GM23248 (cell line): ENCODE results near the gene DOCK9. TPM values are rescaled to one million over a fixed set of nuclear protein-coding genes. Genes with fewer than 3 reads are reported as not detected.

Source experiments
- DNase-seq: peaks from one replicate; pipeline ENCODE4 v3.0.0-alpha.2; 2015
- H2AFZ ChIP-seq: fragments of 200-600 bp; sonication (generic); 2 replicates; pipeline ENCODE4 v1.6.1; 2016; ENCODE audit warnings: antibody characterized with exemption
- H3F3A ChIP-seq: fragments of 200-600 bp; sonication (generic); 2 replicates; pipeline ENCODE4 v1.6.1; 2016; ENCODE audit warnings: mild to moderate bottlenecking, antibody characterized with exemption, mixed run types; ENCODE audit not compliant: insufficient read depth
- H3K27ac ChIP-seq: fragments of 200-600 bp; sonication (generic); 2 replicates; pipeline ENCODE4 v1.5.1; 2016; ENCODE audit warnings: mild to moderate bottlenecking
- H3K27me3 ChIP-seq: fragments of 200-600 bp; sonication (generic); replicated peaks from 2 replicates; pipeline ENCODE4 v1.6.1; 2016; ENCODE audit warnings: mild to moderate bottlenecking; ENCODE audit not compliant: insufficient read depth
- H3K36me3 ChIP-seq: fragments of 200-600 bp; sonication (generic); 2 replicates; pipeline ENCODE4 v1.6.1; 2016; ENCODE audit warnings: low read depth, mild to moderate bottlenecking
- H3K4me1 ChIP-seq: fragments of 200-600 bp; sonication (generic); 2 replicates; pipeline ENCODE4 v1.6.1; 2016; ENCODE audit warnings: mild to moderate bottlenecking; ENCODE audit not compliant: insufficient read depth
- H3K4me2 ChIP-seq: fragments of 200-600 bp; sonication (generic); one replicate; pipeline ENCODE4 v1.6.1; 2016; ENCODE audit warnings: mild to moderate bottlenecking; ENCODE audit not compliant: unreplicated experiment
- H3K4me3 ChIP-seq: fragments of 200-600 bp; sonication (generic); 2 replicates; pipeline ENCODE4 v1.5.1; 2016; ENCODE audit warnings: mild to moderate bottlenecking
- H3K79me2 ChIP-seq: fragments of 200-600 bp; sonication (generic); 2 replicates; pipeline ENCODE4 v1.6.1; 2016; ENCODE audit warnings: mild to moderate bottlenecking; ENCODE audit not compliant: insufficient read depth
- H3K9ac ChIP-seq: fragments of 200-600 bp; sonication (generic); 2 replicates; pipeline ENCODE4 v1.6.1; 2016; ENCODE audit warnings: mild to moderate bottlenecking
- H3K9me2 ChIP-seq: fragments of 200-600 bp; sonication (generic); 2 replicates; pipeline ENCODE4 v1.6.1; 2016; ENCODE audit warnings: mixed run types, mild to moderate bottlenecking, moderate library complexity; ENCODE audit not compliant: insufficient read depth
- H3K9me3 ChIP-seq: fragments of 200-600 bp; sonication (generic); one replicate; pipeline ENCODE4 v1.6.1; 2017; ENCODE audit warnings: low read depth
- H4K20me1 ChIP-seq: fragments of 200-600 bp; sonication (generic); 2 replicates; pipeline ENCODE4 v1.6.0; 2016; ENCODE audit not compliant: insufficient read depth
- EZH2 ChIP-seq: fragments of 200-600 bp; sonication (generic); IDR thresholded peaks from 2 replicates; pipeline ENCODE4 v1.6.1; 2018; ENCODE audit warnings: antibody characterized with exemption, mild to moderate bottlenecking; ENCODE audit not compliant: insufficient read depth, poor library complexity, severe bottlenecking
- EZH2phosphoT487 ChIP-seq: fragments of 200-600 bp; sonication (generic); IDR thresholded peaks from 2 replicates; pipeline ENCODE4 v1.6.1; 2018; ENCODE audit warnings: antibody characterized with exemption, moderate library complexity, mild to moderate bottlenecking, low read depth; ENCODE audit not compliant: insufficient read depth
- WGBS, 2 experiments: methylation state at CpG; one replicate each; pipeline ENCODE4 v1.1.6; 2015 to 2017; ENCODE audit warnings: low lambda C conversion rate in 2 of 2, low coverage in 1 of 2; ENCODE audit errors: missing lambda C conversion rate in 2 of 2; 5-methylcytosine and 5-hydroxymethylcytosine counted together
- in situ Hi-C: fragments of 300-500 bp; cut with MboI; formaldehyde crosslinking; loops from 2 replicates; pipeline ENCODE4 v1.15.0; 2020
- polyA plus RNA-seq: library from polyadenylated mRNA; unstranded; fragments of >200 nt; fragmentation: Nextera tagmentation; extraction: Ambion mirVana; gene quantifications from 2 replicates; pipeline ENCODE4 v1.2.1, GENCODE V29; 2016
- total RNA-seq: library from RNA; depleted of rRNA; stranded (reverse); fragments of >200 nt; shearing (Covaris generic); gene quantifications from 2 replicates; pipeline ENCODE4 v1.2.3, GENCODE V29; 2014

DOCK9 gene
- total and polyA plus RNA-seq, 2 experiments from 2014 or later: 3.2 to 21.2 TPM

- WGBS, 2 experiments: 77 to 78% methylated on average over 4 of the region's 4 CpGs
- in situ Hi-C loops: no loop called here
- H3K4me2 ChIP-seq: no peak overlapping the region
Observed at GRCh38 chr13:98941536-98941935, 36.3 kb downstream of the DOCK9 start.

GRCh38 chr13:98941126-98941525 lies 36.7 kb downstream of the DOCK9 start:
- H4K20me1 ChIP-seq: no peaks in the 10 kb centered on the region
- no peak overlapping the region for H2AFZ ChIP-seq
- H3F3A ChIP-seq: no peaks in the 10 kb centered on the region
- no peak for TF ChIP-seq EZH2phosphoT487
- TF ChIP-seq EZH2: no peak
- no peak overlapping the region for H3K4me3 ChIP-seq
- in situ Hi-C loops: no loop called here
- no peaks in the 10 kb centered on the region for H3K9me2 ChIP-seq
- no peaks in the 10 kb centered on the region for H3K79me2 ChIP-seq
- DNase-seq: peak; percentile 10
- H3K4me1 ChIP-seq: no peaks in the 10 kb centered on the region
- H3K4me2 ChIP-seq: no peak overlapping the region
- H3K36me3 ChIP-seq: no peaks in the 10 kb centered on the region
- H3K27me3 ChIP-seq: no peaks in the 10 kb centered on the region
- no peaks in the 10 kb centered on the region for H3K9me3 ChIP-seq
- H3K9ac ChIP-seq: no peak overlapping the region
- no peak overlapping the region for H3K27ac ChIP-seq
- 54 to 61% methylated on average over 5 of the region's 5 CpGs for WGBS, 2 experiments

More at GRCh38 chr13:98941536-98941935, 36.3 kb downstream of the DOCK9 start:
- TF ChIP-seq EZH2phosphoT487 (no peak), EZH2 (no peak)
- DNase-seq: no peak
- no peak overlapping the region for H3K4me3 ChIP-seq
- no peaks in the 10 kb centered on the region for H3K79me2 ChIP-seq
- no peaks in the 10 kb centered on the region for H4K20me1 ChIP-seq
- no peaks in the 10 kb centered on the region for H3K9me3 ChIP-seq
- no peaks in the 10 kb centered on the region for H3K9me2 ChIP-seq
- H3K4me1 ChIP-seq: no peaks in the 10 kb centered on the region
- no peaks in the 10 kb centered on the region for H3F3A ChIP-seq
- H3K27me3 ChIP-seq: no peaks in the 10 kb centered on the region
- H3K27ac ChIP-seq: no peak overlapping the region
- H3K9ac ChIP-seq: no peak overlapping the region
- H2AFZ ChIP-seq: no peak overlapping the region
- H3K36me3 ChIP-seq: no peaks in the 10 kb centered on the region

- Histone ChIP-seq H3K79me2 (no peaks in the 10 kb centered on the region), H3F3A (no peaks in the 10 kb centered on the region), H3K4me1 (no peaks in the 10 kb centered on the region), H3K9me2 (no peaks in the 10 kb centered on the region), H3K9ac (no peak overlapping the region), H2AFZ (no peak overlapping the region), H3K4me2 (no peak overlapping the region), H3K27me3 (no peaks in the 10 kb centered on the region), H3K4me3 (no peak overlapping the region), H3K9me3 (no peaks in the 10 kb centered on the region), H4K20me1 (no peaks in the 10 kb centered on the region), H3K27ac (no peak overlapping the region), H3K36me3 (no peaks in the 10 kb centered on the region)
- 45 to 51% methylated on average over 8 of the region's 8 CpGs for WGBS, 2 experiments
- in situ Hi-C loops: no loop called here
- no peak for DNase-seq
- TF ChIP-seq EZH2phosphoT487 (no peak), EZH2 (no peak)
Observed at GRCh38 chr13:98940325-98941001, 37.4 kb downstream of the DOCK9 start.

DNA sequence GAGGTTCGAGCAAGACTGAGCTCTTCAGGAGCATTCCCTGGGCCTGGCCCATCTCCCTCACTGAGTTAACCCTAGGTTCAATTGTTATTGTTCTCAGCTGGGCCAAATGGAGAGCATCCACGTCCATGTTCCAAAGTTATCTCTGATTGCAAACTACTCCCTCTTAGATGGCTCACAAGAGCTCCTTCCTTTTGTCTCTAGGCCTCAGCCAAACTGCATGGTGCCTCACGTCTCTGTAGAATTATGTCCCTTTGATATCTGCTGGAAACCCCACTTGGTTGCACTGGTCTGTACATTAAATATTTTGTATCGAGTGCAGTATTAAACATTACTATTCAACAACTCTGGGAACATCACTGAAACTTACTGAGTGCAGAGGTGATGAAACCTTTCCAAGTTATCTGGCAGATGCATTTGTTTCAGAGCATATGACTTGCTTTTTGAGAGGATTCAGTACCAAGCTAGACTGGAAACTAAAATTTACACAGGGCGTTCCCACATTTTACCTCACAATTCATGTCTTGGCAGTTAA lies 38.1 kb downstream of the DOCK9 start:
- H3K9ac ChIP-seq: no peak overlapping the region
- no peaks in the 10 kb centered on the region for H3K36me3 ChIP-seq
- TF ChIP-seq EZH2 (no peak), EZH2phosphoT487 (no peak)
- H3K4me3 ChIP-seq: no peak overlapping the region
- no peaks in the 10 kb centered on the region for H4K20me1 ChIP-seq
- no peaks in the 10 kb centered on the region for H3F3A ChIP-seq
- H3K27me3 ChIP-seq: no peaks in the 10 kb centered on the region
- H2AFZ ChIP-seq: no peak overlapping the region
- H3K9me3 ChIP-seq: no peaks in the 10 kb centered on the region
- no peak overlapping the region for H3K27ac ChIP-seq
- H3K79me2 ChIP-seq: no peaks in the 10 kb centered on the region
- 33 to 34% methylated on average over 5 of the region's 5 CpGs for WGBS, 2 experiments
- H3K4me1 ChIP-seq: no peaks in the 10 kb centered on the region
- no peaks in the 10 kb centered on the region for H3K9me2 ChIP-seq
- in situ Hi-C loops: no loop called here
- no peak overlapping the region for H3K4me2 ChIP-seq
- peak; percentile 22 for DNase-seq
